Measurements from ENCODE around the gene STK31. TPM values are rescaled to one million over a fixed set of nuclear protein-coding genes. Genes with fewer than 3 reads are reported as not detected.
"Not testable (repeated sequence)": the region's sequence is repeated elsewhere in the genome, so short reads cannot be mapped to it uniquely, and the experiment has no call there.

STK31 gene
- total and polyA plus RNA-seq, 2 donors (not counting 1 experiment from before 2014, with no cell fraction given) = 0.17 TPM; not detected in 1

- DNase-seq (ENCODE audit: low read depth in 2 of 2) = peak; percentile 68 to 79
- TF ChIP-seq, protein P1, sequence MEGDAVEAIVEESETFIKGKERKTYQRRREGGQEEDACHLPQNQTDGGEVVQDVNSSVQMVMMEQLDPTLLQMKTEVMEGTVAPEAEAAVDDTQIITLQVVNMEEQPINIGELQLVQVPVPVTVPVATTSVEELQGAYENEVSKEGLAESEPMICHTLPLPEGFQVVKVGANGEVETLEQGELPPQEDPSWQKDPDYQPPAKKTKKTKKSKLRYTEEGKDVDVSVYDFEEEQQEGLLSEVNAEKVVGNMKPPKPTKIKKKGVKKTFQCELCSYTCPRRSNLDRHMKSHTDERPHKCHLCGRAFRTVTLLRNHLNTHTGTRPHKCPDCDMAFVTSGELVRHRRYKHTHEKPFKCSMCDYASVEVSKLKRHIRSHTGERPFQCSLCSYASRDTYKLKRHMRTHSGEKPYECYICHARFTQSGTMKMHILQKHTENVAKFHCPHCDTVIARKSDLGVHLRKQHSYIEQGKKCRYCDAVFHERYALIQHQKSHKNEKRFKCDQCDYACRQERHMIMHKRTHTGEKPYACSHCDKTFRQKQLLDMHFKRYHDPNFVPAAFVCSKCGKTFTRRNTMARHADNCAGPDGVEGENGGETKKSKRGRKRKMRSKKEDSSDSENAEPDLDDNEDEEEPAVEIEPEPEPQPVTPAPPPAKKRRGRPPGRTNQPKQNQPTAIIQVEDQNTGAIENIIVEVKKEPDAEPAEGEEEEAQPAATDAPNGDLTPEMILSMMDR (conservative IDR thresholded peaks at IDR 0.05 in 1 of 2, IDR thresholded peaks at IDR 0.05 in 1 of 2; ENCODE audit: low read depth in 1 of 2, low read length in 2 of 2) = peak; percentile 58 to 64
- no peak for TF ChIP-seq EZH2 (IDR thresholded peaks at IDR 0.05; ENCODE audit: low read length, missing control alignments)
- Histone ChIP-seq H3K79me2 (ENCODE audit: control insufficient read depth, insufficient read depth, low read length) (no peaks in the 10 kb centered on the region), H3K9ac (ENCODE audit: insufficient read depth, low read length) (peak within 1 kb of the TSS; percentile 16), H3K9me3 (ENCODE audit: control insufficient read depth, insufficient read depth, low read depth, low read length) (no peaks in the 10 kb centered on the region), H2AFZ (ENCODE audit: low read length) (peak within 1 kb of the TSS; percentile 78), H3K36me3 (ENCODE audit: control insufficient read depth, insufficient read depth, low read length) (no peaks in the 10 kb centered on the region), H3K4me2 (ENCODE audit: extremely low read depth, insufficient read depth, low read length) (peak within 1 kb of the TSS; percentile 79), H3K27ac (ENCODE audit: insufficient read depth, low read length) (no peak within 1 kb of the TSS), H3K4me3 (replicated peaks in 1 of 4; ENCODE audit: control extremely low read depth in 1 of 4, insufficient read depth in 1 of 4, low read depth in 3 of 4, low read length in 4 of 4) (peak within 1 kb of the TSS; percentile 48 to 73 (median 72)), H4K20me1 (ENCODE audit: control insufficient read depth, extremely low read depth, insufficient read depth, low read length) (no peaks in the 10 kb centered on the region), H3K27me3 (ENCODE audit: control insufficient read depth, insufficient read depth, low read length) (no peaks in the 10 kb centered on the region), H3K4me1 (ENCODE audit: control insufficient read depth, extremely low read depth, insufficient read depth, low read length) (no peaks in the 10 kb centered on the region)
Observed at GRCh38 chr7:23679898-23680413, 30.1 kb upstream of the STK31 start, which contains the start of gene FAM221A. Gene FAM221A, plus strand, starts transcription at chr7:23680199. Its CDS starts 20 bp downstream, at chr7:23680219.

DNA sequence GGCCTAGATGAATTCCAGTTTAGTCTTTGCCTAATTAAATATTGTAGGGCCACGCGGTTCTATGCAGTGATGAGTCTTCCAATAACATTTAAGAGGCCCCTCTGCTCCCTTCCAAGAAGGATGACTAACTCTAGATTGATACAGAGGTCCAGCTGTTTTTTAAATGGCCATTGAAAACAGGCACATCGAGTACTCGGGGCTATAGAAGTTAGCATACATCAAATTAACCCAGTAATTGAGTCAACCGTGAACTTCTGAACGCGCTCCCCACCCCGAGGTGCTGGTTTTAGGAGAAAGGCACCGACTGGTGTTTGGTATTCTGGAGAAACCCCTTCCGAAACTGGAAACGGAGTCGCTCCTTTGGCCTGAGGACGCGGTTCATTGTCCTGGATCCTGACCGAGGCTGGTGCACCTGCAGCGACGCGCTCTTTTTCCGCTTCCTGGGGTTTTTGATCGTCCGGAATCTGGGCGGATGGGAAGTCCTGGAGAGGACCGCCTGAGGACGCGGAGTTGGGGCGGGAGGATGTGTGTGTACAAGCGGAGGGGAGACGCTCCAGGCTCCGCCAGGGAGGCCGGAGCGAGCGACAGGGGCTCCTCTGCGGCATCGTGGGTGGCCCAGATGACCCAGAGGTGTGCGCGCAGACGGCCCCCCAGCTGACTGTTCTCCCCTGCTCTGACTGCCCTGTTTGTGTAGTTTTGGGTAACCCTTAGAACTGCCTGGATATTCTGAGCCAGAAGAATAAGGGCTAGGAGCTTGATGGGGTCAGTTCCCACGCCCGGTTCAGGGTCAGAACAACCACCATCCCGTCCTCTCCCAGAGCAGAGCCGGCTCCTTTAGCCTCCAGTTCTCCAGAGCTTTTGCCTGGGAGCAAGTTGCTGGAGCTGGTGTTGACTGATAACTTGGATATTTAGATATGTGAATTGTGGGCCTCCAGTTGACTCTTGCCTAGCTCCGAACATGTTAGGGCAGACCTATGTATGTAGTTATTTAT, 29.3 kb upstream of the STK31 start:
- peak; percentile 60 for DNase-seq (ENCODE audit: low read depth in 2 of 2)
- Histone ChIP-seq H3K36me3 (ENCODE audit: control insufficient read depth, insufficient read depth, low read length) (no peaks in the 10 kb centered on the region), H4K20me1 (ENCODE audit: control insufficient read depth, extremely low read depth, insufficient read depth, low read length) (no peaks in the 10 kb centered on the region), H3K4me2 (ENCODE audit: extremely low read depth, insufficient read depth, low read length) (peak overlapping the region; percentile 79), H3K27ac (ENCODE audit: insufficient read depth, low read length) (no peak overlapping the region), H3K79me2 (ENCODE audit: control insufficient read depth, insufficient read depth, low read length) (no peaks in the 10 kb centered on the region), H2AFZ (ENCODE audit: low read length) (peak overlapping the region; percentile 78), H3K4me3 (replicated peaks in 1 of 4; ENCODE audit: control extremely low read depth in 1 of 4, insufficient read depth in 1 of 4, low read depth in 3 of 4, low read length in 4 of 4) (peak overlapping the region; percentile 48 to 73 (median 72)), H3K9ac (ENCODE audit: insufficient read depth, low read length) (peak overlapping the region; percentile 16), H3K27me3 (ENCODE audit: control insufficient read depth, insufficient read depth, low read length) (no peaks in the 10 kb centered on the region), H3K9me3 (ENCODE audit: control insufficient read depth, insufficient read depth, low read depth, low read length) (no peaks in the 10 kb centered on the region), H3K4me1 (ENCODE audit: control insufficient read depth, extremely low read depth, insufficient read depth, low read length) (no peaks in the 10 kb centered on the region)
- TF ChIP-seq, protein P1 (conservative IDR thresholded peaks at IDR 0.05 in 1 of 2, IDR thresholded peaks at IDR 0.05 in 1 of 2; ENCODE audit: low read depth in 1 of 2, low read length in 2 of 2) = no peak
- no peak for TF ChIP-seq EZH2 (IDR thresholded peaks at IDR 0.05; ENCODE audit: low read length, missing control alignments)

GRCh38 chr7:23684041-23684440, 26.0 kb upstream of the STK31 start:
- H3K36me3 ChIP-seq (ENCODE audit: control insufficient read depth, insufficient read depth, low read length); H2AFZ ChIP-seq (ENCODE audit: low read length); H3K4me2 ChIP-seq (ENCODE audit: extremely low read depth, insufficient read depth, low read length); H3K9me3 ChIP-seq (ENCODE audit: control insufficient read depth, insufficient read depth, low read depth, low read length); H3K4me1 ChIP-seq (ENCODE audit: control insufficient read depth, extremely low read depth, insufficient read depth, low read length); H3K79me2 ChIP-seq (ENCODE audit: control insufficient read depth, insufficient read depth, low read length); DNase-seq (ENCODE audit: low read depth in 2 of 2); H3K9ac ChIP-seq (ENCODE audit: insufficient read depth, low read length); H4K20me1 ChIP-seq (ENCODE audit: control insufficient read depth, extremely low read depth, insufficient read depth, low read length); H3K4me3 ChIP-seq (replicated peaks in 1 of 4; ENCODE audit: control extremely low read depth in 1 of 4, insufficient read depth in 1 of 4, low read depth in 3 of 4, low read length in 4 of 4); H3K27ac ChIP-seq (ENCODE audit: insufficient read depth, low read length); H3K27me3 ChIP-seq (ENCODE audit: control insufficient read depth, insufficient read depth, low read length): not testable (repeated sequence)
